ENCODE measurements around the gene STIM2.

DNA sequence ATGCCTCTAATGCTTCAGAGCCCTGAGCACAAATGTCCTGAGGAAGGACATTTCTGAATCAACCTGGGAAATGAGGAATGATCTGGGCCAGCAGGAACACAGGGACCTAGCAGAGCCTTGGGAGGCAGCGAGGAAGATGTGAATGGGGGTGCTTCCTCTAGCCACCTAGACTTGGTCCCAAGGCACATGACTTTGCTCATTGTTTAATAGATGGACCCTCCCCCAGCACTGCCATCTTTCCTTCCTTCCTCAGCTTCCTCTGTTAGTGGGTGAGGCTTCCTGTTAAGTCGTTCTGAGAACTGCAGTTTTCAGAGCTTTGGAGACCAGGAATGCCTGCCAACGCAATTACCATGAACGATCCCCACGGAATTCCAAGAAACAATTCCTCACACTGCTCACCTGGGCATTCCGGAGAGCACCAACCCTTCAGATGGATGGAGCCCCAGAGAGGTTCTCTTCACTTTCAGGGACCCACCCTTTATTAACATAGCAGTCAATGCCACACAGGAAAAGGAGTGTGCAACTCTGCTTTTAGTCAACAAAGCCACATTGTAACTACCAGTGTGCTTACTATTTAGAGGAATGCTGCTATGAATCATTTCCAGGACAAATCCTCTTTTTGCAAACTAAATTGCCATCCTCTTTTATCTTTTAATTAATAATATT lies 48.5 kb upstream of the STIM2 start:
- TF ChIP-seq, protein P1, sequence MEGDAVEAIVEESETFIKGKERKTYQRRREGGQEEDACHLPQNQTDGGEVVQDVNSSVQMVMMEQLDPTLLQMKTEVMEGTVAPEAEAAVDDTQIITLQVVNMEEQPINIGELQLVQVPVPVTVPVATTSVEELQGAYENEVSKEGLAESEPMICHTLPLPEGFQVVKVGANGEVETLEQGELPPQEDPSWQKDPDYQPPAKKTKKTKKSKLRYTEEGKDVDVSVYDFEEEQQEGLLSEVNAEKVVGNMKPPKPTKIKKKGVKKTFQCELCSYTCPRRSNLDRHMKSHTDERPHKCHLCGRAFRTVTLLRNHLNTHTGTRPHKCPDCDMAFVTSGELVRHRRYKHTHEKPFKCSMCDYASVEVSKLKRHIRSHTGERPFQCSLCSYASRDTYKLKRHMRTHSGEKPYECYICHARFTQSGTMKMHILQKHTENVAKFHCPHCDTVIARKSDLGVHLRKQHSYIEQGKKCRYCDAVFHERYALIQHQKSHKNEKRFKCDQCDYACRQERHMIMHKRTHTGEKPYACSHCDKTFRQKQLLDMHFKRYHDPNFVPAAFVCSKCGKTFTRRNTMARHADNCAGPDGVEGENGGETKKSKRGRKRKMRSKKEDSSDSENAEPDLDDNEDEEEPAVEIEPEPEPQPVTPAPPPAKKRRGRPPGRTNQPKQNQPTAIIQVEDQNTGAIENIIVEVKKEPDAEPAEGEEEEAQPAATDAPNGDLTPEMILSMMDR (IDR thresholded peaks at IDR 0.05; ENCODE audit: insufficient read depth, low read depth, low read length): no peak
- TF ChIP-seq EZH2 (IDR thresholded peaks at IDR 0.05; ENCODE audit: insufficient read depth, low read length): no peak

Measured in astrocyte (in vitro differentiated cells and primary cell).